SK-N-MC (cell line): ENCODE measurements around the gene RASGRP3.

ENCODE experiments used
- EZH2 ChIP-seq: fragments of 200-600 bp; sonication (generic); IDR thresholded peaks from one replicate; pipeline ENCODE4 v1.6.1; 2017; ENCODE audit warnings: antibody characterized with exemption
- FOXP2 ChIP-seq: optimal IDR thresholded peaks from 2 replicates; pipeline ENCODE3; 2011; ENCODE audit warnings: mild to moderate bottlenecking, moderate library complexity; ENCODE audit not compliant: insufficient read depth; ENCODE audit errors: extremely low read length, control extremely low read depth
- POLR2AphosphoS5 ChIP-seq: IDR thresholded peaks from 2 replicates; pipeline ENCODE4 v1.6.1; 2012; ENCODE audit warnings: mild to moderate bottlenecking, low read depth, low read length, borderline replicate concordance

GRCh38 chr2:33552758-33553461 is 76.5 kb downstream of the RASGRP3 start:
- TF ChIP-seq POLR2AphosphoS5 = no peak
- no peak for TF ChIP-seq FOXP2
- no peak for TF ChIP-seq EZH2
